GM21447 (cell line): ENCODE data around the gene PLCB1.

Experiments
- ATAC-seq: cut with Tn5 transposase; IDR thresholded peaks from one replicate; pipeline ENCODE4 v1.9.1; 2021; ENCODE audit not compliant: unreplicated experiment

Gene PLCB1

DNA sequence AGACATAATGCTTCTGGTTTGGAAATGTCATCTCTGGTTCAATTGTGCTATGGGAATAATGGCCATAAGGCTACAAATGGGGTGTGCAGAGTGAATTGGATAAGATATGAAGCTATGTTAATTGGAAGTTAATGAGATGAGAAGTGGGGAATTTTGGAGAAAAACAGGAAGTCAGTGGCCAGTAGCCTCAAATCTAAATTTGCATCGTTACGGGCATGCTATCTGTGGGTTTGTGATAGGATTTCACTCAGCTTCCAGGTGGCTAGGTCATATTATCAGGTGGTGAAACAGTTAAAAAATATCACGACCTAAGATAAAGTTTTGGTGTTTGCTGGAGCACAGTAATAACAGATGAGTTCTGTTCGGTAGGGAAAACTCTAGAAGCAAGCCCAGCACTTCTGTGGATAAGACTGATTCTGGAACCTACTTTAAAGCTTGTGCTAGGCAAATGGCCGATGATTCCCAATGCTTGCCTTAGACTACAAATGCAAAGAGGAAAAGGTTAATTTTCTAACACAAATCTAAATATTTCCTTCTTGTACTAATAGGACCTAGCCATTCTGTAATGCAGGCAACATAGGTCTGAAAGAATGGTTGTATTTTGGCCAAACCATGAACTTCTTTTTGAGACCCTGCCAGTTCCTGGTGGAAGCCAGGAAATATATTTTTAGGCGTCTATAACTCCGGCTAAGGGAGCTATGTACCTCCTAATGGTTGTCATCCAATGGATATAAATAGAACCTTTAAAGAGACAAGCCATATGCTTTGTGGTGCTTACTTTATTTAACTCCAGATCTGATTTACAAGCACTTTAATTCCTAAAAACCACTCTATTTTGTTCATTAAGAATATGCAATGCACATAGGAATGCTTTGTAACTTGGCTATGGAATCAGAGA, 111.0 kb downstream of the PLCB1 start:
- ATAC-seq = no peak

DNA sequence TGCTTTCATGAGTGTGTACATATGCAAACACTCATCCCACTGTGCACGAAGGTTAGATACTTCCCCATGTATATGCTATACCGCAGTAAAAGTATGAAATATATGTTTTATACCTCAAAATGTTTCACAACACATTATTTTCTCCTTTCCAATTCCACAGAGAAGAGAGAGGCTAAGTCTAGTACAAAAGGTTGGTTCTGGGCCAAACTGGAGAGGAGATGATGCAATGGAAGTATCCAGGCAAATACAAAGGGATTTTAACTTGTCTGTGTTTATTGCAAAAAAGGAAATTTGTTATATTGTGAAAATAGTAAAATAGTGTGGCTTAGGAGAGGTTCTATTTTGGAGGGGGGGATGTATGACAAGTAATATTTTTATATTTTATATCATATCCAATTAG, 112.6 kb downstream of the PLCB1 start:
- ATAC-seq = no peak

DNA sequence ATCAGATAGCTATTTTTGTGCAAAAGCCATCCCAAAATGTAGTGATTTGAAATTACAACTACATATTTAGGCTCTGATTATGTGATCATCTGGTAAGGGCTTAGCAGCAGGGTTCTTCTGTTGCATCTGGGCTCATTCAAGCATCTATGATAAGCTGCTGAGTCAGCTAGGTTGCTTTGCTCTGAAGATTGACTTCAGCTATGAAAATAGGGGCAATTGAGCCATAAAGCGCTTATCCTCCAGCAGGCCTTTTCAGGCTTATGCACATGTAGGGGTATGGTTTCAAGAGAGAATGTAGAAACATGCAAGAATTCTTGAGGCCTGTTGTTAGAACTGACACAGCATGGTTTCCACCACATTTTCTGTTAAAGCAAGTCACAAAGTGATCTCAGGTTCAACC, 114.1 kb downstream of the PLCB1 start:
- ATAC-seq = no peak

DNA sequence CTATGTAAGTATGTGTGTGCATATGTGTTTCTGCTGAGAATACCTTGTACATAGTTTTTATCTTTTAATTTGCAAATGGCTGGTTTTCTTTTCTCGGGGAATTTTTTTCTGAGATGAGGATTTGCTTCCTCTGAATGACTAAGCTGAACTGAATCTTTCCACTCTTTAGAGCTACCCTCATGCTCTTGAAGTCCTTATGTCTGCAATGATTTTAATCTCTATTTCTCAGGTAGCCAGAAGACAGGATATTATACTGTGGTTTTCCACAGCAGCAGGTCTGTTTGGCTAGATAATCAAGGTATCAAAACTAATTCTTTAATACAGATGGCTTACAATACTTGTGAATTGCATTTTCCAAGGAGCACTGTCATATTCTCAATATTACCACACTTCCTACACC, 114.7 kb downstream of the PLCB1 start:
- no peak for ATAC-seq

DNA sequence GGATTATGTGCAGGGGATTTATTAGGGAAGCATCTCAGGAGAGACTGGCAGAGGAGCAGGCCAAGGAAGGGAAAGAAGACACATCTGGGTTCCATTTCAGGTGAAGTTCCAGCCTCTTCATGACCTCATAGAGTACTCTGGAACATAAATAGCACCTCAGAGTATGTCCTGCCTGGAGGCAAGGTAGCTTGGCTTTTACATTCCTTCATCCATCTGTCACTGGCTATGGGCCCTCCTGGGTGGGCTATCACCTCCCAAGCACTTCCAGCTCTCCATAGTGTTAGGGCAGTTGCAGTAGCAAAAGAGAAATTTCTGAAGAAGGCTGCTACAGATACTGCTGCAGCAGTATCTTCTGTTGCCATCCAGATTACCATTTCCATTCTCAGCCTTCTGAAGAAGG, 116.0 kb downstream of the PLCB1 start:
- no peak for ATAC-seq

DNA sequence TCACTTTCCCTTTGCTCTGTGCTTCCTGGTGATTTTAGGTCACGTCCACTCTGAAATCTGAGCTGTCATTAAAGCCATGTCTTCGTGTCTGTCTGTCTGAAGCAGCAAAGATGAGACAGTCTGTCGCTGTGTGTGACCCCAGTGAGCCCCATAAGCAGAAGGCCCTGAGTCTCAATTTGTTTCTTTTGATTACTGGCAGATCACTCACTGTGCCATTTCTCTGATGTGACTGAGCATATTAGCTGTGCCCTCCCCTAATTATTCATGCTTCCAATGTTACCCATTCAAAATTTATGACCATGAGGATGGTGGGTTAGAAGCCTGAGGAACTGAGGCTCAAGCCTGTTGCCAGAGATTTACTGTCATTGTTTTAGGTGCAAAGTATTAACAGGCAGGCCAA, 117.6 kb downstream of the PLCB1 start:
- no peak for ATAC-seq

DNA sequence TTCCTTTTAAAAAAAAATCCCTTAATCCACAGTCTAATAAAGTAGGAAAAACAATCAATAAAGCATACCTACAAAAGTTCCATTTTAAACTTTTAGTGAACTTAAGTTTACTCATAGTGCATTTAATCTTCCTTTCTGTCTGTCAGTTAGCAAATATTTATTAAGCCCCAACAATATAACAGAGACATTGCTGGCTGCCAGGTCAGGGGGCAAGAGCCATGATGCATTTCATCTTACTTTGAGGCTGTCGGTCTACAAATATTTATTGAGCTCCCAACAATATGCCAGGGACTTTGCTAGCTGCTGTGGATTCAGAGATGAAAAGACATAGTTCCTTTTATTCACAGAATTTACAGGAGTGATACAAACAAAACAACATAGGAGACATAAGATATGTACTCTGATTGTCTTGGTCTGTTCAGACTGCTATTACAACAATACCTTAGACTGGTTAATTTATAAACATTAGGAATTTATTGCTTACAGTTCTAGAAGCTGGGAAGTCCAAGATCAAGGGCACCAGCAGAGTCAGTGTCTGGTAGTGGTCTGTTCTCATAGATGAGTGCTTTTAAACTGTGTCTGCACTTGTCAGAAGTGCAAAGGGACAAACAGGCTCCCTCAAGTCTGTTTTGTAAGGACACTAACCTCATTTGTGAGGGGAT, 118.6 kb downstream of the PLCB1 start:
- no peak for ATAC-seq

DNA sequence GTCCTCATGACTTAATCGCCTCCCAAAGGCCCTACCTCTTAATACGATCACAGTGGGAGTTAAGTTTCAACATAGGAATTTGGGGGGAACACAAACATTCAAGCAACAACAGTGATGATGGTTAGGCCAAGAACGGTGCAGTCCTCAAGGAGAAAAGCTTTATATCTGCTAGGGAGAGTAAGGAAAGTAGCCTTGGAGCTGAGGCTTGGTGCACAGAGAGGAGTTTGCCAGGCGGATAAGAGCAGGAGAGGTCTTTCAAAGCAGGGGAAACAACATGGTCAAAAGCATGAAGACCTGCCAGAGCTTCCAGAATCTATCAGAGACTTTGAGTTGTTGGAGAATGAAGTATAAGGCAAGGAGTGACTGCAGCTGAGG, 119.1 kb downstream of the PLCB1 start:
- ATAC-seq = no peak

DNA sequence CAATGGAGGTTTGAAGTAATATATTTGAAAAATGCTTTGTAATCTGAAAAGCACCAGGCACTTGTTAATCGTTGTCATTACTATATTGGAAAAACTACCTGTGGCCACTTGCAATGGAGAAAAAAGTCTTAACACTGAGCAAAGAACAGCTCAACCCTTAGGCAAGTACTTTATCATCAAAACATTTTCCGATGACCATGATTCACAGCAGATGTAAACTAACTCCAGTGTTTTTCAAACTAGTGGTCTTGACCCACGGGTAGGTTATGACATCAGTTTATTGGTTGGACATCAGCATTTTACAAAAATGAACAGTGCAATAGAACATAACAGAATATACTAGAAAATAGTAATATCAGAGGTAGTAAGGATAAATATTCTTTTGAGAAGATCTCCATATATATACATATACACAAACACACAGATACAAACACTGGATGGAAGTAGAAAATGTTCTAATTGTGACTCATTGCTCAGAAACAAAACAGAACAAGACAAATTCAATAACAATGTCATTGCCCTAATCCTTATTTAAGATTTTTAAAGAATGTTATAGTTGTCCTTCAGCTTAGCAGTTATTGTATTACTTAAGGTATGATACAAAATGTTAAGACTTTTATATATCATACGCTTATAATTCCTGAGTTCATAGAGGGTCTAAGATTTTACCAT, 123.0 kb downstream of the PLCB1 start:
- no peak for ATAC-seq

DNA sequence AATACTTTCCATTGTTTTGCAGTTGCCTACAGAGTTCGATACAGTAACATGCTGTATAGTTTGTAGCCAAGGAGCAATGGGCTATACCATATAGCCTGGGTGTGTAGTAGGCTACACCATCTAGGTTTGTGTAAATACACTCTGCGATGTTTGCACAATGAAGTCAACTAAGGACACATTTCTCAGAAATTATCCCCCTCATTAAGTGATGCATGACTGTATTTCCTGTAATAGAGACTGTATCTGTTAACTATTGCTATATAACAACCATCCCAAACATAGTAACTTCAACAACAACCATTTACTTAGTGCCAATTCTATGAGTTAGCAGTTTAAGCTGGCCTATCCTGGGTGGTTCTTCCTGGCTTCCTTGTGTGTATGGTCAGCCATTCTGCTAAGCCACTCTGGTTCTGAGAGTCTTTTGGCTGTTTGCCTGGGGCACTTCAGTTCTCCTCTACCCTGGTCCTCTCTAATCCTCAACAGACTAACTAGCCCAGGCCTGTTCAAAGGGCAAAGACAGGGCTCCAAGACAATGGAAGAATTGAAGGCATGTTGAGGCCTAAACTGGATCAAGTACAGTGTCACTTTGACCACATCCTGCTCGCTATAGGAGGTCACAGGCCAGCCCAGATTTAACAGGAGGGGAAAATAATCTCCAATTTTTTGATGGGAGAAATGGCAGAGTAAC, 124.0 kb downstream of the PLCB1 start:
- no peak for ATAC-seq

DNA sequence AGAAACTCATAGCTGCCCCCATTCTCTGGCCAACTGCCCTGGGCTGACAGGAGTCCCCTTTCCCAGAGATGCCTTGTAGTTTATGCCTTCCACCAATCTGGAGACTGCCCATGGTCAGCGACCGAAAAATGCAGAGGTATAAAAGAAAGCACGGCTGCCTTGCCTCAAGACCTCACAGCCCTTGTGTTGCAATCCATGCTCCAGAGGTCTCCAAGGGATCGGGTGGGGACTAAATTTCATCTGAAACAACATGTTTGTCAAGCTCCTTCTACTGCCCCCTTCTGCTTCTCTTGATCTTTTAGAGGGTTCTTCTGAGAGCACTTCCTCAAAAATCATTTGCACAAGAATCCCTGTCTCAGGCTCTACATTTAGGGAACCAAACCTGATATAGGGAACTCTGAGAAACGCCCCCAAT, 128.8 kb downstream of the PLCB1 start:
- no peak for ATAC-seq

DNA sequence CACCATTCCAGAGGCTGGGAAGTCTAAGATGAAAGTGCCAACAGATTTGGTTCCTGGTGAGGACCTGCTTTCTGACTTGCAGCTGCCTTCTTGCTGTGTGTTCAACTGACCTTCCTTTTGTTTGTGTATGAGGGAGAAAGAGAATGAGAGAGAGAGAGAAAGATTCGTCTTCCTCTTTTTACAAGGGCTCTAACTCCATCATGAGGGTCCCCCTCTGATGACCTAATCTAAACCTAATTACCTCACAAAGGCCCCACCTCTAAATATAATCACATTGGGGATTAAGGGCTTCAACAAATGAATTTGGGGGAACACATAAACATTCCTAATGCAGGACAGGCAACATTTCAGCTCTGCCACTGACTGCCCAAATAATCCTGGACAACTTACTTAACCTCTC, 130.7 kb downstream of the PLCB1 start:
- no peak for ATAC-seq

DNA sequence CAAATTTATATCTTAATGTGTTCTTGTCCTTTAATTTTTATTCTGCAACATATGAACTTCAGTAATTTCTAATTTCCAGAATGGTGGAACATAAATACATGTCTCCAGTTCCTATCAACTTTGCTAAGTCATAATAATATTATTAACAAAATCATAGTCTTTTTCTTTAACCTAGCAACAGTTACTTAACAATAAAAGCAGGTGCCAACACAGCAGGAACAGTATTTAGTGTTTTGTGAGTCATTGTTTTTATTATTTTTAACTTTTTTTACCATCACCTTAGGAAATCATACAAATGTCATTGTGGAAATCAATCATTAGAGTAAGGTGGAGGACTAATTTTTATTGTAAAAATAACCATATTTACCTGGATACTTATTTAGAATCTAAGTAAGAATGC, 133.5 kb downstream of the PLCB1 start:
- no peak for ATAC-seq

DNA sequence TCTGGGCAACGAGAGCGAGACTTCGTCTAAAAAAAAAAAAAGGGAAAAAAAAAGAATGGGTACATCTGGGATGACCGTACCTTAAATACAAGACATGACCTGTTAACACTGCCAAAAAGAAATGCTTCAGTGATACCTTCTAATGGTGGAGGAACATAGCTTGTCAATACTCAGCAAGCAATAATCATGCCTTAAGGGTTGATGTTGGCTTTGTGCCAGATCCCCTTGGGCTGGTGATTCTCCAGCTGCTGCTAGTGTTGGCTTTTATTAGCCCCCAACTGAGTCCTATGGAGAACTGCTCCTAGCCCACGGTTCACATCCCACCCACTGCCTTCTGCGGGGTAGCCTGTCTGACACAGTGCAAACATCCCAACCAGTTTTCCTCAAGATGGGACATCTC, 134.9 kb downstream of the PLCB1 start:
- no peak for ATAC-seq

DNA sequence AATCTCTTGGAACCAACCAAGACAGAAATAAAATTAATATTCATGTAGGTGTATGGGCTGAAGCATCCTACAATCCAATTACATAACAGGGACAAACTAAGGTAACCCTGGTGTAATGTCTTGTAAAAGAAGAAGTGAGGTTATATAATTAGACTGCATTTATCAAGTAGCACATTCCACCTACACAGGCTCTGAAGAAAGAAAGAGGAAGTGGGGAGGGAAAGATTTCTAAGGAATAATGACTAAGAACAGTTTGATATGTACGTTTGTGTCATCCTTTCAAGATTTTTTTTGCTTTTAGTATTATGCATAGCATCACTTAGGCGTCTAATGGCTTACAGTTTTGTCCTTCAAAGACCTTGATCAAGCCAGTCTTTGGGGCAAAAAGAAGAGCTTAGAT, 139.7 kb downstream of the PLCB1 start:
- no peak for ATAC-seq

DNA sequence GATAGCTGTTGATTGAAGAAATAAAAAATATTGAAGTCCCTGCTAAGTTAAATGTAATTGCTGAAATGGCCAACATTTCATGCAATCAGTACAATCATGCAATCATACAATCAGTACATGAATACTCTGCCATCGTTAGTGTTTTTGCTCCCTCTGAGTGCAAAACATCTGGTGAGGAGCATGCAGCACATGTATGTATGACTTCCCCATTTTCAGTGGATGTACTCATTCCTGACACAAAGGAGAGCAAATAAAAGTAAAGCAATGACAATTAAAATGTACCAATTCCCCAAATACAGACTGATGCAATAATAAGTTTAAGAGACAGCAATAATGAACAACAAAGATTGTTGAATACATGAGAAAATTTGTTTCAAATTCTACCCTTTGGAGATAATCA, 140.7 kb downstream of the PLCB1 start:
- no peak for ATAC-seq

DNA sequence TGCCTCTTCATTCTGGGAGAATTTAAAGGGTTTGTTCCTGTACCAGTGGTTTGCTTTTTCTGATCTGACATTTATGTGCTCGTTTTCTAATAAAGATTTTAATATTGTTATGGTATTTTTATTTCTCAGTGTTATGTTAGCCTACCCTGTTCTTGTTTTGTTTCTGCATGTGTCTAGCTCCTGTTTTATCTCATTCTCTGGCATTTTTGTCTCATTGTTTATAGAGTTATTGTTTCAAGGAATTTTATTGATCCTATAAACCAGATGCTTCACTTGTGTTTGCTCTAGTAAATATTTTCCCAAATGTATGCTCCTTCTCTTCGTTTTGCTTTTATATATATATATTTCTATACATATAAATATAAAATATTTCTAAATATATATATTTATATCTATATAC, 152.8 kb downstream of the PLCB1 start:
- no peak for ATAC-seq

DNA sequence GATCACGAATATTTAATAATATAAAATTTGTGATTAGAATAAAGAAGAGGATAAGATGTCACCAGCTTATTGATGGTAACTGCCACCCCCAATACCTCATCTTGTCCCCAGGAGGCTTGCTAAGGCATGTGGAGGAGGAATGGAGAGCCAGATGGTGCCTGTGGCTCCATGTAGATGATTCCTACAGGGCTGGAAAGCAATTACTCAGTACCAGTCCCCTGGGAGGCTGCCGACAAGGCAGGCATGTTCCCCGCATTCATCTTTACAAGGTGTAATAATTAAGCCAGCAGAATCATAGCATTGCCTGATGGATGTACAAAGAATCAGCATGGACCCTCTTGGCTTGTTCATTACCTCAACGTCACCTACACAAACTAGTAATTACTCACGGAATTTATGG, 155.3 kb downstream of the PLCB1 start:
- ATAC-seq = no peak

DNA sequence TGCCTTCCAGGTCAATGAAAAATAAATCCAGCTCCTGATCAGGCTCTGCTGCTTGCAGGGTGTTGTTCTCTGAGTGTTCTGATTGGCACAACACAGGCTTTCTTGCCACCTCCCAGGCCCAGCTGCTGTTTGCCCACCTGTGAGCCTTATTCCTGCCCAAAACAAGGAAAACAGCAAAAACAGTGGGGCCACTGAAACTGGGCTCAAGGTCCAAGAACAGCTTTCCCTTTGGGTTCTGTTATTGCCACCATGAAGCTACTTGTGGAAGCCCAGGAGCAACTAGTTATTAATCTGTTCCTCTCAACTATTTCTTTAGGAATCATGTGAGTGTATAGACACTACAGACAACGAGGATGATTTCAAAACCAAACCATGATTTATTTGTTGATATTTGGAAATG, 159.1 kb downstream of the PLCB1 start:
- no peak for ATAC-seq

DNA sequence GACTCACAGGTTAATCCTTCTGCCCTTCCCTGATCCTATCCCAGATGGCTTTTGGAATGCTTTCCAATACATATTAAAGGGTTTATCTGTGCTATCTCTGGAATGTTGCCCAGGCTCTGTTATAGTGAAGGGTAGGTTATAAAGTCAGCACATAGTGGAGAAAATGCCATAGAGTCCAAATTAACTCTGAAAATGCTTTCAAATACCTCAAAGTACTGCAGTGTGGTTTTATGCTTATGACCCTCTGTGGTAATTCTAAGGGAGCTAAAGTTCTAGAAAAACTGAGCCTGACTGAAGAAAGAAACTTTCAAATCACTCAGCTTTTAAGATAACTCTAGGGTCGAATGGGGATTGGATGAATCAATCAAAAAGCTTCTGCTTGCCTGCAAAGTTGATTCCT, 159.8 kb downstream of the PLCB1 start:
- ATAC-seq = no peak

DNA sequence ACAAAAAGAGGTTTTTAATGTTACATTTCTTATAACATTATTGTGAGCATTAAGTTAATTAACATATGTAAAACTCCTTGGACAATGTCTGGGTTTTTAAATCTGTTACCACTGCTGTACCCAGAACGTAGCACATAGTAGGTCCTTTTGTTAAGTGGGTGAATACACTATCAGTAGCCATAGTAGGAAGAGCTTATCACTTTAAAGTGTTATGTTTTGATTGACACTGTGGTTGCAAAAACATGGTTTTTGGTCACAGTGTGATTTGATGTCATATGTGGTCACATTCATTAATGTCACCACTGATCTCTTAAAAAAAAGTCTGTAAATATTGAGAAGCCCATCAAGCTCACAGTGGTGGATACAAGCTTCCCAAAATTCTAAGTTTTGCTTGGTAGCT, 160.7 kb downstream of the PLCB1 start:
- no peak for ATAC-seq

DNA sequence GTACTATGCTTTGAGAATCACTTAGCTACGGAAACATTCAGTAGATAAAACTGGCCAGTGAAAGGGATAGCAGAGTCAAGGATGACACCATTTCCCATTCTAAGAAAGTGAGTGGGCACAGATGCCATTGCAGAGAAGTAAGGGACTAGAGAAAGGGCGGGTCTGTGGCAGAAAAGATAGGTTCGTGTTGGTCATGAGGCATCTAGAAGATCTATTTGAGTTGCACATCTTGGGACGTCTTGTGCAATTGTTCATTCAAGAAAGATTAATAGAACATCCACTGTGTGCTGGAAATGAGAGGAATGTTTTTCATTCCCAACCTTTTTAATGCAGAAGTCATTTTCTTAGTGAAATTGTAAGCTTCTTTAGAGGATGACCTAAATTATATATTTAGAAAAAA, 161.7 kb downstream of the PLCB1 start:
- ATAC-seq = no peak
